Lung microvascular endothelial cell (primary cell): ENCODE data around the gene ADCK2. TPM values are rescaled to one million over a fixed set of nuclear protein-coding genes. Genes with fewer than 3 reads are reported as not detected.
A peak's percentile ranks its signal among the peaks of the same experiment; 100 is the strongest.
"Not testable (repeated sequence)": the region's sequence is repeated elsewhere in the genome, so short reads cannot be mapped to it uniquely, and the experiment has no call there.

Source experiments
- DNase-seq, 2 donors: peaks; one replicate each; pipeline versions ENCODE4 v3.0.0 to v3.0.0-alpha.2; 2010; ENCODE audit warnings: low read depth in 2 of 2
- total RNA-seq: library from RNA; depleted of rRNA; stranded (reverse); fragments of >200 nt; gene quantifications from 2 replicates; pipeline ENCODE4 v1.2.1, GENCODE V29; 2014

Gene ADCK2, protein sequence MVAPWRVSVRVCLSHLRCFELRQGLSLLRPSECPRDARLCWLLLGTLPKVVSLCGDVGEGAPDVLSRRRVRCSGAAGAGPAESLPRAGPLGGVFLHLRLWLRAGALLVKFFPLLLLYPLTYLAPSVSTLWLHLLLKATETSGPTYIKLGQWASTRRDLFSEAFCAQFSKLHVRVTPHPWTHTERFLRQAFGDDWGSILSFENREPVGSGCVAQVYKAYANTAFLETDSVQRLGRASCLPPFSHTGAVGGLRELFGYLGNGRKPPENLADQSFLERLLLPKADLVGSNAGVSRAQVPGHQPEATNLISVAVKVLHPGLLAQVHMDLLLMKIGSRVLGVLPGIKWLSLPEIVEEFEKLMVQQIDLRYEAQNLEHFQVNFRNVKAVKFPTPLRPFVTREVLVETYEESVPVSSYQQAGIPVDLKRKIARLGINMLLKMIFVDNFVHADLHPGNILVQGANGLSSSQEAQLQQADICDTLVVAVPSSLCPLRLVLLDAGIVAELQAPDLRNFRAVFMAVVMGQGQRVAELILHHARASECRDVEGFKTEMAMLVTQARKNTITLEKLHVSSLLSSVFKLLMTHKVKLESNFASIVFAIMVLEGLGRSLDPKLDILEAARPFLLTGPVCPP
- 24.2 and 45.4 TPM in 2 replicates for total RNA-seq

DNA sequence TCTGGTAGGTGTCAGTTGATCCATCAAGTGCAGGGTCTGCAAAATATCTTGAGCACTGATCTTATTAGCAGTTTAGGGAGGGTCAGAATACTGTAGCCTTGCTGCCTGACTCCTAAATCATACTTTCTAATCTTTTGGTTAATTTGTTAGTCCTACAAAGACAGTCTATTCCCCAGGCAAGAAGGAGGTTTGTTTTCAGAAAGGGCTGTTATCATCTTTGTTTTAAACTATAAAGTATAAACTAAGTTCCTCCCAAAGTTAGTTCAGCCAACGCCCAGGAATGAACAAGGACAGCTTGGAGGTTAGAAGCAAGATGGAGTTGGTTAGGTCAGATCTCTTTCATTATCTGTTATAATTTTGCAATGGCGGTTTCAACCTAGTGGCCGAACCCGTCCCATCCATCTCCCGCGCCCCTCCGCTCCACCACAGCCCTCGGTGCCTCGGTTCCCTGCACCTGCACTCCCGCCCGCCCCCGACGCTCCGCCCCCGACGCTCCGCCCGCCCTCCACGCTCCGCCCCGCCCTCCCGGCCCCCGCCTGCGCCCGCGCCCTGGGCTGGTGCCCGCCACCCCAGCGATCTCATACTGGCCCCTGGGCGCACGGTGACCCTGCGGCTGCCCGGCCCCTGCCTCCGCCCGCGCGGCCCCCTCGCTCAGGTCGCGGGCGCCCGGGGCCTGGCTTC is at the start of gene ADCK2:
ADCK2 (plus strand) TSS at position 564 of the 681 bp plus-strand sequence. CDS start 386 bp downstream, outside the sequence.
- peak in 1 of 2 donors; percentile 52 for DNase-seq

DNA sequence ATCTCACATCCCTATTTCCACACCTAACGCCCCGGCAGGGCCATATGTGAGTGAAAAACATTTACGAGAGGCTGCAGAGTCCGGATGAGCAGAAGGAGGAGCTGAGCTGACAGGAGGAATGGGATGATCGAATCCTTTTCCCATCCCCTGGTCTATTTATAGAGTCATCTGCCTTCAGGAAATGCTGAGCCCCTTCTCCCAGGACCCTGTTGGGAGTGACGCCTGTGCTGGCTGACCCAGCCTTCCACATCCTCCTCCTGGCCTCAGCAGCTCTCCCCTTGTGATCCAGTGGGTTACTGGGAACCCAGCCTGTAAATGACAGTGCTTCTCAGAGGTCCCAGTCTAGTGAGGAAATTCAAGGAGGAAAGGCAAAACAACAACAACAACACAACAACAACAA is 48.8 kb upstream of the ADCK2 start:
- no peak for DNase-seq

DNA sequence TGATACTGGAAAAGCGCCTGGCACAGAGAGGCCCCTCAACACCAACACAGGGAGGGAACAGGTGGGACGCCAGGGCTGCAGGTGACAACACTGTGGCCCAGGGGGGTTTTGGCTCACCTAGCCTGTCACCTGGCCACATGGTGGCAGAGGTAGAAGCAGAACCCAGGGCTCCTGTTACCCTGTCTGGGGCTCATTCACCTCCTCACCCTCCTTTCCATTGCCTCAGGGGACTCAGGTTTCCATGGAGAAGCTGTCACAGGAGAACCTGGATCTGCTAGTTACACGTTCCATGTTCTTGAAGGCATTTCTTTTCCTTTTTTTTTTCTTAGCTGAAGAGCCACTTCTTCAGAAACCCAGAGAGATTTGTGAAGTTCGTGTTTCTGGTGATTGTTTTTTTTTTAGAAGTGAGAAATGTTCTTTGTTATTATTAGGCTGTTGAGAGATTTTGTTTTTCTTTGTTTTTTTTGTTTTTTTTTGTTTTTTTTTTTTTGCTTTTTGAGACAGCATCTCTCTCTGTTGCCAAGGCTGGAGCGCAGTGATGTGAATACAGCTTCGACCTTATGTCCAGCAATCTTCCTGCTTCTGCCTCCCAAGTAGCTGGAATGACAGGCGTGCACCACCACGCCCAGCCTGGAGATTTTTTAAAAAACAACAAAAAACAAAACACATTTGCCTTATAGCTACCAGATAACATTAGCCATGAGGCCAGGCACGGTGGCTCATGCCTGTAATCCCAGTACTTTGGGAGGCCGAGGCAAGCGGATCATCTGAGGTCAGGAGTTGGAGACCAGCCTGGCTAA is 48.2 kb upstream of the ADCK2 start:
- no peak for DNase-seq

DNA sequence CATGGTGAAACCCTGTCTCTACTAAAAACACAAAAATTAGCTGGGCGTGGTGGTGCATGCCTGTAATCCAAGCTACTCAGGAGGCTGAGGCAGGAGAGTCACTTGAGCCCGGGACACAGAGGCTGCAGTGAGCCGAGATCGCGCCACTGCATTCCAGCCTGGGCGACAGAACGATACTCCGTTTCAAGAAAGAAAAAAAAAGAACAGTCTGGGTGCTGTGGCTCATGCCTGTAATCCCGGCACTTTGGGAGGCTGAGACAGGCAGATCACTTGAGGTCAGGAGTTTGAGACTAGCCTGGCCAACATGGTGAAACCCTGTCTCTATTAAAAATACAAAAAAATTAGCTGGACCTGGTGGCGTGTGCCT is 47.6 kb upstream of the ADCK2 start:
- DNase-seq: not testable (repeated sequence)

DNA sequence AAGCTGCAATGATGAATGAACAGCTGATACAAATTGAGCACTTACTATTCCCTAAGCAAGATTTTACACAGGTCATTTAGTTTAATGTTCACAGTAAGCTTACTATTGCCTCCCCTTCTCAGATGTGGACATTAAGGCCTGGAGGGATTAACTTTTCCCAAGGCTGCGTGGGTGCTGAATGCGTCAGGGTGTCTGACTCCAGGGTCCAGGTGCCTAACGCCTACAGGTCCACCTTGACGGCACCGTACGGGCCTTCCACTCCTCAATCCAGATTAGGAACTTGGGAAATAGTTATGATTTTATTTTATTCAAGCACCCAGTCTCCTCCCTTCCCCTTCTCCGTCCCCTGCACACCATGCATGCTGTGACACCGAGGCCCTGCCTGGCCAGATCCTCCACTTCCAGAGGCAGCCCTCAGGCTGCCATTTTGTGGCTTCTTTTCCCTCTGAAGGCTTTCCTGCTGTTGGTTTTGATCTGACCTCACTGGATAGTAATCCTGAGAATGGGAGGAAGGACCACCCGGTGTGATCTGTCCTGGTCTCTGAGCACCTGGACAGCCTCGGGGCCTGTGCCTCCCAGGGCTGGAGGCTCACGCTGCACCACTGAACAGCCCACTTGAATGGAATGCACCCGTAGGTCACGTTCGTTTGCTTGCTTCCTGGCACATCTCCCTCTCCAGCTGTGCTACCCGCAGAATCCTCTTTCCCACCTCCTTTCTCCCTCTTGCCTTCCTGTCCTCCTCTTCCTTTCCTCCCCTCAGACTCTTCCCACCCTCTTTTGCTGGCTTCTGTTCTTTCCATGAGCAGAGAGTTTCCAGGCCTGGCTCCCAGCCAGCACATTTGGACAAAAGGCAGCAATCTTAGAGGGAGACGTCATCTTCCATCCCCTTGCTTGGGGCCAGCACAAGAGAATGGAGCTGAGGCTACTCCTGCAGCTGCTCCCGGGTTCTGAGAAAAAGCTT is 46.6 kb upstream of the ADCK2 start:
- peak; percentile 15 to 43 for DNase-seq

DNA sequence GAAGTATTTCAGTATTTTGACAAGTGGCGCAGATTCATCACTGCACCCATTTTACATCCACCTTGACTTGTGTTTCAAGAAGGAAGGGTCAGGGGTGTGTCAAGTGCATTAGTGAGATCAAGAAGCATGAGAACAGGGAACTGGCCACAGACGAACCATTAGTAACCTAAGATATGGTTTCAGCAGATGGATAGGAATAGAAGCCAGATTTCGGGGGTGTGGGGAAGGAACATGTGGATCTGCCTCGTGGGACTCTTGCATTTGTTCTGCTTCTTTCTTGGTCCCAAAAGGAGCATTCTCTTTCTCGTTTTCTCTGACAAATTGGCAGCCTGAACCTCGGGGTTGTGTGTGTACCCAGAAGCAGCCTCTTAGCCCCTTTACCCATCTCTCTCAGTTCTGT is 41.7 kb upstream of the ADCK2 start:
- no peak for DNase-seq

DNA sequence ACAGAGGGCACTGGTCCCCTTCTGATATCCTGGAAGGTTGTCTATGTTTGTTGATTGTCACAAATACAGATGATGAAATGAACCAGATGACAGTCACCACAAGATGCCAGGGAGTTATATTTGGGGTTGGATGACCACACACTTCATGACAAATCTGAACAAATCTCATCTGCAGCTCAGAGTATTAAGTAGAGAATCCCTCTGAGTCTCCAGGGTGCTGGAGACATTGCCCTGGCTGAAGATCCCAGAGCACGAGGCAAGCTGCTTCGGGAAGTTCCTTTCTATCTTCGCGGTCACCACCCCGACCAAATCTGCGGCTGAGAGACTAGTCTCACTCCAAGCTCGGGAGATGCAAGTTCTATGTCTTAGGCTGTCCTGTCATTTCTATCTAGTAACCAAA is 41.1 kb upstream of the ADCK2 start:
- no peak for DNase-seq

DNA sequence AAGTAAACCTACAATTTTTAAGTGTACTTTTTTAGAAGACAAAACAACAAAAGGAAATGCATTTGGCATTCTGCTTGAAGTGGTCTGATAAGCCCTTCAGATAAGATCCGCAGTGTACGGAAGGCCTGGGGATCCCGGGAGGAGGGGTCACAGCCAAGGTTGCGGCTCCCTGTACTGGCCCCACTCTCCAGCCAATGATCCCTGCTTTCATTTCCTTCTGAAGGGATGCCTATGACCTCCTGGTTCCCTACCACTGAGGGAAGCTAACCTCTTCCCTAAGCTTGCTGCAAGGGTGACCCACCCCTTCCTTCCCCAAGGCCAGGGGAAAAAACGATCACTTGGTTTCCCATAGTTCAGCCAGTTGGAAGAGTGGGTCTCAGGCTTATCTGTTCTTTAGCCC is 37.4 kb upstream of the ADCK2 start:
- DNase-seq: no peak

DNA sequence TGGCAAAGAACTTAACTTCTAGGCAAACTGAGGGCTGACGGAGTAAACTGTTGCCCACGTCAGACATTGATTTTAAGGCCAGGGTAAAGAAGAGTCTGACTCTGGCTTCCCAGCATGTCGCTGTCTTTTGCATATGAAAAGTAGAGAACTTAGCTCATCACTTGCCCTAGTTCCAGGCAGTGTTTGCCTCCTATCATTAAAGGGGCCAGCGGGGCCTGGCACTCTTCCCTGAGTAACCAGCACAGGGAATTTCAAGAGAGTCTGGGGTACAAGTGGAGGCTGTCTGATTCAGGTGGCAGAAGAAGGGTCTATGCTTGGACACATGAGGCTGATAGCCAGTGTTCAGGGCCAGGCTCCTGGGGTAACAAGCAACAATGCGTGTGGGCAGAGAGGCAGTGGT is 36.9 kb upstream of the ADCK2 start:
- no peak for DNase-seq

DNA sequence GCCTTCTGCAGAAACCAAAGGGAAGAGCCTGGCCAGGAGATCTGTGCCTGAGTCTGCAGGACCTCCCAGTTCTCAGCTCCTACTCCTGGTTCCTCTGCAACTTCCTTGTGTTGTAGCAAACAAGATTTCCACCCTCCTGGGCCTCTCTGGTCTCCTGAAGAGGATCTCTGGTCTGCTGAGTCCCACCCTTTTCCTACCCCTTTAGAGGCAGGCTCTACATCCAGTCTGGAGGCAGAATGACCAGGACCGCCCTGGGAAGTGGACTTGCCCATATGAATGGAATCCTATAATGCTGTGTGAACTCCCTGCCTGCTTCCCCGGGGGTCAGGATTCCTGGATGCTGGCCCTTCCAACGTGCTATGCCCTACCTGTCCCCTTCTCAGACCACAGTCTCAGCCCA is 35.3 kb upstream of the ADCK2 start:
- DNase-seq: no peak

DNA sequence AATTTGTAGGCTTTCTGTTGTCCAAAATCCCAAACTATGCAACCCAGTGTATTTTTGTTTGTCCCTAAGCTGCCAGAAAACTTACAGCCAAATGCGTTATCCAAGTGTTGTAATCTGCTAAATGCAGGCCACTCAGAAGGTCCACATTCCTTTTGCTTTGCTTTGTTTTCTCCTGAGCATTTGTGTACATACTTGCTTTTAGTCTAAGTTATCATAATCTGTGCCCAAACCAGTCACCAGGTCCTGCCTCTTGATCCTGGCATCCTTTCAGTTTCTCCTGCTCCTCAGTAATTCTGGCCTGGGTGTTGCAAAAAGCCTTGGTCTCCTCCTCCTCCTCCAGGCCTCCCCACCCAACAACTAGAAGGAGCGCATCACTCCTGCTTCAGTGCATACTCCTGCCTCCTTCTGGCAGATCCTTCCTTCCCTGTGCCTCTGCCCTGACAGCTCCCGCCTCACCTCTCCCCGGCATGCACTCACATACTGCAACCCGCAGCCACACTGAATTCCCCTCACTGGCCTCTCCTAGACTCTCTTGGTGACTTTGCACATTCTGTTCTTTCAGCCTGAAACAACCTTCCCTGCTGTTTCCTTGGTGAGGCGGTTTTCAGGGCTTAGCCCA is 34.5 kb upstream of the ADCK2 start:
- no peak for DNase-seq

DNA sequence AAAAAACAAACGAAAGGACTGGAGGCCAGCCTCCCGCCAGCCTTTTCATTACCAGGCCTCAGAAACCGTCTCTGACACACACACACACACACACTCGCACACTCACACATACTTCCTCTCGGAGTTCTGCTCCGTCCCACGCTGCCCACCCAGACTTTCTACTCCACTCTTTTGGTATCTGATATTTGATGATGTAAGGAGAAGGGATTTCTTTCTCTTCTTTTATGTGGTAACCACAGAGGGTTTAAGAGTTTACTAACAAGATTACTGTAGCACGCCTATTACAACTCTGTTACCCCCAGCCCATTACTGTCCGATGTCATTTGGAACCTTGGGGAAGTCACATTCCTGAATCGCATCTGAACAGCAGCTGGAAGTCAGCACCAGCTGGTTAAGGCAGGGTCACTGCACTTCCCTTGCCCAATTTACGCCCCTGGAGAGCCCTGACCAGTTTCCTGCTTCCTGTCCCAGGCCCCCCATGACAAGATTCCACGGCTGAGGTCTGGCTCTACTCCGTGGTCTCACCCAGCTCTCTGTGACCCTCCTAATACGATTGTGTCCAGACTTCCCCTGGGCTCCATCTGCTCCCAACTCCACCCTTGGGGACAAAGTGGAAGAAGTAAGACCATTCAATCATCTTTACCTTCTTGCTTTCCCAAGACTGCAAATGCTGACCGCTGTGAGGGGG is 33.2 kb upstream of the ADCK2 start:
- DNase-seq: peak in 1 of 2 donors; percentile 7

DNA sequence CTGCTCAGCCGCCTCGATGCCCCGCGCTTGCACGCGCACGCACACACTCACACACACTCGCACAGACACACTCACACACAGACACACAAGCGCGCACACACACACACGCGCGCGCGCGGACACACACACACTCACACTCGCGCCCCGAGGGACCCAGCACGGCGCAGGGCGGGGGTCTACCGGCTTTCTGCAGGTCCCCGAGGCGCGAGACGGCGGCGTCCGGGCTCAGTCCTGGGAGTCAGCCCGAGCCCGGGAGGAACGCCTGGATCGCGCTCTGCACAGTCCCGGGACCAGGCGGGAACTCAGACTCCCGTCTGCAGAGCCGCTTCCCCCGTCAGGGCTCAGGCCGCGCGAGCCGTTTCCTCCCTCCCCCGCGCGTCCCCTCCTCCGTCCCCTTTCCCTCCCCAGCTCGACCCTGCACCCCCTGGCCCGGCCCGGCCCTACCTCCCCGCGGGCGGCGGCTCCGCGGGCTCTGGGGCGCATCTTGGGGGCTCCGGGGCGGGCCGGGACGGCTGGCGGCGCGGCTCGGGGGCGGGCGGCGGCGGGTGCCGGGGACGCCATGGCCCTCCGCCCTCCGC is 32.6 kb upstream of the ADCK2 start:
- peak in 1 of 2 donors; percentile 33 for DNase-seq

DNA sequence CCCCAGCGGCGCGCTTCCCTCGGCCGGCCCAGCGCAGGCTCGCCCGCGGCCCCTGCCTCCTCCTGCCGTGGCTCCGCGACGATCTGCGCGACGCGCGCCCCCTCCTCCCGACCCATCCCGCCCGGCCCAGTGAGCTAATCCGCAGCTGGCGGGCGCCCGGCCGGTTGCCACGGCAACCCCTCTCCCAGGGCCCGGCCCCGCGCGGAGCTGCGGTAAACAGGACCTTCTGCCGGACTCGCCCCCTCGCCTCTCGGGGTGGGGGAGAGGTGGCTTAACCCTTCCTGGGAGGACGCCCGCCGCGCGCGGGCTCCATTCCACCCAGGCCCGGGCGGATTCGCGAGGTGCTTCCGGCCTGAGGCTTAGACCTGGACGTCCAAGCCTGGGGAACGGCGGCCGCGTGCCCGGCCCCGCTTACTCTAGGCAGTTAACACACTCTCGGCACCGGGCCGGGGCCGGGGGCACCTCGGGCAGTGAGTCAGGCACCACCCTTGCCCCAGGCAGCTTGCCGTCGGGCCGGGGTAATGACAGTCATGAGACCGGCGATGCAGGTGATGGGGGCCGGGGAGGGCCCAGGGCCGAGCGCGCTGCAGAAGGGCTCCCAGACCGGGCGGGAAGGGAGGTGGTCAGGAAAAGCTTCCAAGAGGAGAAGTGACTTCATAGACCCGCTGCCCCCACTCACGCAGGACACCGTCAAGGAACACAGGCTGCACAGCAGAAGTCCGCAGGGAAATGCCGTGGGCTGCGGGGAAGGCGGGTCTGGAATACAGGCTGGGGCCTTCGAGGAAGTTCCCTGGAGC is 31.8 kb upstream of the ADCK2 start, which contains the start of gene DENND2A:
DENND2A (minus strand) TSS at position 87 of the 797 bp plus-strand sequence. CDS start 38,416 bp downstream, outside the sequence.
- DNase-seq: peak; percentile 12 to 35

DNA sequence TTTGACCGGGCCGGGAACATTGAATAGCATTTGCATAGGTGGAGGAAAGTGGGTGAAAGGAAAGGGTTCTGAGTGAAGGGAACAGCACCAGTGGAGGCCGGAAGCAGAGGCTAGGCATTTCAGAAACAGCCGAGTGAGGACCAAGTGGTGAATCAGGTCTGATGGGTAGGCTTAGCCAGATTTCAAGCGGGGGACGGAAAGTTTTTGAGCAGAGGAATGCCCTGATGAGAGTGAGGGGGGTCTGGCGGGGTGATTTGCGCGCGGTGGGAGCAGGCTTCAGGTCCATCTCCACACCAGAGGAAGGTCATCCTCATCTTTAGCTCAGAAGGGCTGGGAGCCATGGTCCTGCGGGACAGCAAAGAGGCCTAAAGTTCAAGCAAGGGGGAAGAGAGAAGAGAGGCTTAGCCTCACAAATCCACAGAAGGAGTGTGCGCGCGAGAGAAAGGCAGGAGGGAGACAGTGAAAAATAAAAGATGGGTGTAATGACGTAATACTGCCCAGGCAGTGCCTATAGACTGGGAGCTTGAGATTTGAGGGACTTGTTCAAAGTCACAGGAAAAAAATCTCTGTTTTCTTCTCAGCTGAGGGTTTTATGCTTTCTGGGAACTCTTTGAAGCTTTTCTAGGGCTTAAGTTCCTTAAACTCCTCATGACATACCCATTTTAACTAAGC is 31.1 kb upstream of the ADCK2 start:
- DNase-seq: no peak

DNA sequence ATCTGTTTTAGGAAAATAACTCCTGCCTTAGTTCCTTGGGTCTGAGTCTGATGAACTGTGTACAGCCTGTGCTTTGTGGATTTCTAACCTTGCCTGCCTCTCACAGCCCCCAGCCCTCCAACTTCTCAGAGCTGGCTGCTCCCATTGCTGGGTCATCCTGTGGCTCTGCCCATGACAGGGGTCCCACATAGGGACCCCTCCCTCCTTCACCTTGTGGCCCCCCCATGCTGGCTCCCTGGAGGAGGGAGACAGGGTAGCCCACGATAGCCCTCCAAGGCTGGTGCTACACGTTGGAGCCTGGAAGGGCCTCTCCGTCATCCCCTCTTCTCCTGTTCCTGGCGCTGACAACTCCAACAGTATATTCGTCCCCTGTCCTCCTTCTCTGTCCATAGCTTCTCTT is 29.3 kb upstream of the ADCK2 start:
- no peak for DNase-seq

DNA sequence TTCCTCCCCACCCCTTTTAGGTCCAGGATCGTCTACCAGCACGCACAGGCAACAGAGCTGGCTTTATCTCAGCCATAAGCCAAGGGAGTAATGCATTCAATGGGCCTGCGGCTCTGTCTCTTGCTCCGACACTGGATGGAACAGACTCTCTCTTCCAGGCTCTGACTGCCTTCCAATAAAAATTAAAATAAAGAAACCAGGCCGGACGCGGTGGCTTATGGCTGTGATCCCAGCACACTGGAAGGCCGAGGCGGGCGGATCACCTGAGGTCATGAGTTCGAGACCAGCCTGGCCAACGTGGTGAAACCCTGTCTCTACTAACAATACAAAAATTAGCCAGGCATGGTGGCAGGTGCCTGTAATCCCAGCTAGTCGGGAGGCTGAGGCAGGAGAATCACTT is 28.0 kb upstream of the ADCK2 start:
- not testable (repeated sequence) for DNase-seq
